ENCODE results near the gene CFHR3. TPM values are rescaled to one million over a fixed set of nuclear protein-coding genes. Genes with fewer than 3 reads are reported as not detected.
A peak's percentile ranks its signal among the peaks of the same experiment; 100 is the strongest.

The CFHR3 gene
- total RNA-seq = not detected in 2 replicates

- DNase-seq (ENCODE audit: low read depth) (no peak), FAIRE-seq (no peak)
- TF ChIP-seq CTCF (IDR thresholded peaks at IDR 0.05; ENCODE audit: insufficient read depth, low read length, severe bottlenecking) = no peak
- no peaks in the 10 kb centered on the region for H3K27me3 ChIP-seq (ENCODE audit: control insufficient read depth, insufficient read depth, low read length)
- H3K4me3 ChIP-seq (ENCODE audit: low read depth, low read length) = no peak within 1 kb of the TSS
- no peaks in the 10 kb centered on the region for H3K36me3 ChIP-seq (ENCODE audit: control insufficient read depth, insufficient read depth, low read length)
These were observed at the start of gene CFHR3 for GRCh38 chr1:196774603-196775002. TSS of gene CFHR3 (plus strand) at chr1:196774840. CDS start at chr1:196774887, 47 bp downstream.

GRCh38 chr1:196732526-196732925 lies 42.1 kb upstream of the CFHR3 start:
- no peaks in the 10 kb centered on the region for H3K27me3 ChIP-seq (ENCODE audit: control insufficient read depth, insufficient read depth, low read length)
- DNase-seq (ENCODE audit: low read depth) (no peak), FAIRE-seq (no peak)
- H3K36me3 ChIP-seq (ENCODE audit: control insufficient read depth, insufficient read depth, low read length) = no peaks in the 10 kb centered on the region
- no peak for TF ChIP-seq CTCF (IDR thresholded peaks at IDR 0.05; ENCODE audit: insufficient read depth, low read length, severe bottlenecking)
- no peak overlapping the region for H3K4me3 ChIP-seq (ENCODE audit: low read depth, low read length)

DNA sequence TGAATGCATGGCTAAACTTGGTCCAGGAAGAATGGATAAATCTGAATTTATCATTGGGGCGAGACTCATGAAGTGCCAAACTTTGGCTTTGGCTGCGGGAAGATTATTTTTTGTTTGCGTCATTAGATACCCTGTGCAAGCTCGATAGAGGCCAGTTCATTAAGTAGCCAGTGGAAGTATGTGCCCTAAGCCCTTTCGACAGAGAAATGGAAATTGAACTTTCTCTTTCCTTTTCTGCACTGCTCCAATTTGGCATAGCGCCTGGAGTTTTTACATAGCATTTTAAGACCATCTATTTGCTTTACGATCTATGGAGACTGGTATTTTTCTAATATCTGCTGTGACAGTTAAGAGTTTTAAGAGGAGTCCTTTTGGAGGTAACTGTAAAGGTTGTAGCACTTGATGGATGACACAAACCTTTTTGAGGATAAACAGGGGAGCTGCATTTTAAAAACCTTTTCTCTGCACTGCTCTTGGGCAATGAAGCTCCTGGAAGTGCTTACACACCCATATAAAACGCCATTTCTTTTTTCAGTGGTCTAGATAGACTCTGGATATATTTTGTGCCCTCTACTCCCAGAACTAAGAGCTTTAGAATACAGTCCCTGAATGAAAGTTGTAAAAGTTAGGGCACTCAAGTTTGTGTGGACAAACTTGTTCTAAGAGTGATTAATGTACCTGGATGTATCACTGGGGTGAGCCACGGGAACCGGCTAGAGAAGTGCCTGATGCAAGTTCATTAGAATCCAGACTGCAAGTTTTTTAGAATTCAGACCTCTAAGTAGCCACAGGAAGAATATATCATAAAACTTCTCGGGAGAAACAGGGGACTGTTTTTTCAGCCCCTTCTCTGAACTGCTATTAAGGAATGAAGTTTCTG lies 41.3 kb upstream of the CFHR3 start:
- Histone ChIP-seq H3K4me3 (ENCODE audit: low read depth, low read length) (no peak overlapping the region), H3K27me3 (ENCODE audit: control insufficient read depth, insufficient read depth, low read length) (no peaks in the 10 kb centered on the region), H3K36me3 (ENCODE audit: control insufficient read depth, insufficient read depth, low read length) (no peaks in the 10 kb centered on the region)
- no peak for TF ChIP-seq CTCF (IDR thresholded peaks at IDR 0.05; ENCODE audit: insufficient read depth, low read length, severe bottlenecking)
- FAIRE-seq = no peak
- DNase-seq (ENCODE audit: low read depth) = peak; percentile 15

DNA sequence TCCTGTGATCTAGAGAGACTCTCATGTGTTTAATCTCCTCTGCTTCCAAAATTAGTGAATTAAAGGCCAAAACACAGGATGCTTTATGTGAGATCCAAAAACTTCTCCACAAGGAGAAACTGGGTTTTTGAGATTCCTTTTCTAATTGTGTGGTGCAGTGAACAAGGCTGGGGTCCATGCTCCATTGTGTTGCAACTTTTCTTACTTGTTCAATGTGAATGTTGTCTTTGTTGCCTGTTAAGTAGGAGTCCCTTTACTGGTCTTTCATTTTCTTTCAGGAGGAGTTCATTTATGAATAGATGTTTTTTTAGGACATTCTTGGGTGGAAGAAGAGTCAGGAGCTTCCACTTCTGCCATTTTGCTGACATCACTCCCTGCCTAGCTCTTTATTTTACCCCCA lies 40.6 kb upstream of the CFHR3 start:
- Histone ChIP-seq H3K4me3 (ENCODE audit: low read depth, low read length) (no peak overlapping the region), H3K27me3 (ENCODE audit: control insufficient read depth, insufficient read depth, low read length) (no peaks in the 10 kb centered on the region), H3K36me3 (ENCODE audit: control insufficient read depth, insufficient read depth, low read length) (peaks cover 2% of the 10 kb centered on the region)
- no peak for FAIRE-seq
- no peak for TF ChIP-seq CTCF (IDR thresholded peaks at IDR 0.05; ENCODE audit: insufficient read depth, low read length, severe bottlenecking)
- no peak for DNase-seq (ENCODE audit: low read depth)

GRCh38 chr1:196734460-196734859 lies 40.2 kb upstream of the CFHR3 start:
- H3K4me3 ChIP-seq (ENCODE audit: low read depth, low read length) = no peak overlapping the region
- DNase-seq (ENCODE audit: low read depth) (no peak), FAIRE-seq (no peak)
- no peak for TF ChIP-seq CTCF (IDR thresholded peaks at IDR 0.05; ENCODE audit: insufficient read depth, low read length, severe bottlenecking)
- H3K27me3 ChIP-seq (ENCODE audit: control insufficient read depth, insufficient read depth, low read length) = no peaks in the 10 kb centered on the region
- peaks cover 2% of the 10 kb centered on the region for H3K36me3 ChIP-seq (ENCODE audit: control insufficient read depth, insufficient read depth, low read length)

All from bronchial epithelial cell (primary cell).